Germinal center (tissue), 1 donor: ENCODE measurements around the gene SFXN1.

Experiments used
- DNase-seq: peaks from one replicate; pipeline ENCODE4 v3.0.0; 2012; ENCODE audit warnings: mixed read lengths, low spot score

The SFXN1 gene

DNA sequence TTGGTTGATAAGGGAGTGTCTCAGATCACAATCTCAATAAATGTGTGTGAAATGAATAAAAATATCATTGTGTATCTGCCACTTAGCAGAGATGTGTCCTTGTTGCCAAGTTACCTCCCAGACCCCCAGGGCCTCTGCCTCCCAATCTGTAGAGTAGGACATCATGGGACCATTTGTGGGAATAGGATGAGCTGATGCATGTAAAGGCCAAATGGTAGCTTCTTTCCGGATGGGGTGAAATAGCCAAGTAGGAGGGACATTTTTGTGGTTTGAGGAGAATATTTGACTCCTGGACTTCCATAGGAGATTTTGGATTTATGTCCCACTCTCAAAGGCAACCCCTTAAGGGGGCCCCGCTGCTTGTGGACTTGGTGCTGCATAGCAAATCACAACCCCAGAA, 96.9 kb downstream of the SFXN1 start:
- DNase-seq: no peak

DNA sequence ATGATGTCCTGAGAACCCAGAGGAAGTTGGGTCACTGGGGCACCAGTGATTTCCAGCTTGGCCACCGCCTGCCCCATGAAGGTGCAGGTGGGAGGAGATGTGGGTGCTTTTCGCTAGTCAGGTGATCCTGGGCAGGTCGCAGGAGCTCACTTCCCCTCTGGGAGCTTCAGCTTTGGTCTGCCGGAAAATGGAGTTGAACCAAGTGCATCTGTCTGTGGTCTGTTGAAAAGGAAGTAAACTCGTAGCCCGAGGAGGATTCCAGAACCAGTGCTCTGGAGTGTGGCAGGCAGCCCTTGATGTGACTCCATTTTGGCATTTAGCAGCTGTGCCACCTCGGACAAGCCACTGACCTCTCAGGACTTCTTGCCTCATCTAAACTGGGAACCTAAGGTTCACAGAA, 97.7 kb downstream of the SFXN1 start:
- no peak for DNase-seq

DNA sequence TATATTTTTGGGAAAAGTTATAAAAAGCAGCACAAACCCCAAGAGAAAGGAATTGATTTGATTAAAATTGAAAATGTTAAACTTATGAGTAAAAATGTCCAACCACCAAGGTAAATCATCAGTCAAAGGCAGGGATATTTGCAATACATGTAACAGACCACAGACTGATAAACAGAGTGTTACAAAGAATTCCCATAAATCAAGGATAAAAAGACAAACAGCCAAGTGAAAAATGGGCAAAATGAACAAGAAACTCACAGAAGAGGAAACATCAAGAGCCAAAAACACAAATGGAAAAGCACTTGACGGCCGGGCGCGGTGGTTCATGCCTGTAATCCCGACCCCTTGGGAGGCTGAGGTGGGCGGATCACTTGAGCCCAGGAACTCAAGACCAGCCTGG, 98.2 kb downstream of the SFXN1 start:
- no peak for DNase-seq
